HCT116 (cell line): ENCODE results near the gene LYAR. TPM values are rescaled to one million over a fixed set of nuclear protein-coding genes. Genes with fewer than 3 reads are reported as not detected.
"Not testable (repeated sequence)": the region's sequence is repeated elsewhere in the genome, so short reads cannot be mapped to it uniquely, and the experiment has no call there.

Source experiments
- ATAC-seq: fragments of 200-7000 bp; cut with Tn5 transposase; 2 replicates; pipeline ENCODE4 v1.9.1; 2020; ENCODE audit warnings: mild to moderate bottlenecking, moderate library complexity
- BruUV-seq: library from RNA; stranded (reverse); fragments of 400-500 nt; replicated peaks from 2 replicates; lab custom pipeline; 2021; lab: Mats Ljungman, UMichigan
- CTCF ChIA-PET: fragments of 300-600 bp; sonication (Branson Sonifier 250); formaldehyde crosslinking; loops from one replicate; lab custom pipeline; 2021; ENCODE audit warnings: antibody characterized with exemption; lab: Charles Lee
- POLR2A ChIA-PET: fragments of 300-600, 350-600 bp; sonication (Branson Sonifier 250); formaldehyde crosslinking; loops from one replicate; lab custom pipeline; 2021; ENCODE audit warnings: antibody characterized with exemption; lab: Charles Lee
- RAD21 ChIA-PET, 2 experiments: fragments of 300-600 bp; sonication (Branson Sonifier 250); formaldehyde crosslinking; loops; one replicate each; lab custom pipeline; 2023; ENCODE audit warnings: low total read pairs in 2 of 2; ENCODE audit not compliant: uncharacterized antibody in 2 of 2, unreplicated experiment in 2 of 2, low non-redundant PET in 1 of 2; lab: Charles Lee
- DNase-seq: peaks from one replicate; pipeline ENCODE4 v3.0.0-alpha.2; 2010; ENCODE audit warnings: low read depth, low spot score
- H2AFZ ChIP-seq: fragments of 200-600 bp; shearing (Covaris generic), sonication (generic); 2 replicates; pipeline ENCODE4 v1.6.1; 2017; ENCODE audit warnings: low read depth, mixed run types, mixed read lengths, antibody characterized with exemption, low read length; ENCODE audit not compliant: poor library complexity, severe bottlenecking
- H3K27ac ChIP-seq: 2 replicates; pipeline ENCODE4 v1.5.1; 2012; ENCODE audit warnings: low read depth, low read length
- H3K27me3 ChIP-seq: fragments of 200-600 bp; sonication (generic); 2 replicates; pipeline ENCODE4 v1.6.1; 2016; ENCODE audit warnings: mixed run types, low read length, mixed read lengths; ENCODE audit not compliant: insufficient read depth
- H3K36me3 ChIP-seq, 2 experiments: fragments of 200-500 bp in 1 of 2; fragments of 200-600 bp in 1 of 2; sonication (Bioruptor generic) in 1 of 2; sonication (generic) in 1 of 2; 2 replicates each; pipeline versions ENCODE4 v1.5.1 to v1.6.1; 2014 to 2016; ENCODE audit warnings: low read length in 2 of 2, inconsistent platforms in 1 of 2, mixed read lengths in 1 of 2, mixed run types in 1 of 2; ENCODE audit not compliant: insufficient read depth in 2 of 2, control insufficient read depth in 1 of 2
- H3K4me1 ChIP-seq, 2 experiments: fragments of 200-600 bp in 1 of 2; sonication (generic) in 1 of 2; 2 replicates each; pipeline versions ENCODE4 v1.5.1 to v1.6.1; 2012 to 2017; ENCODE audit warnings: low read length in 2 of 2, inconsistent platforms in 1 of 2, mild to moderate bottlenecking in 1 of 2, mixed read lengths in 1 of 2, mixed run types in 1 of 2, moderate library complexity in 1 of 2; ENCODE audit not compliant: insufficient read depth in 2 of 2, control insufficient read depth in 1 of 2
- H3K4me2 ChIP-seq: fragments of 200-600 bp; sonication (generic); 2 replicates; pipeline ENCODE4 v1.6.1; 2017; ENCODE audit warnings: mixed run types, low read length, mixed read lengths
- H3K4me3 ChIP-seq, 2 experiments: fragments of 200-600 bp in 1 of 2; sonication (generic) in 1 of 2; replicated peaks in 1 of 2; 2 replicates each; pipeline ENCODE4 v1.5.1; 2011 to 2016; ENCODE audit warnings: low read length in 2 of 2, control low read depth in 1 of 2, low read depth in 1 of 2, mild to moderate bottlenecking in 1 of 2, mixed read lengths in 1 of 2, mixed run types in 1 of 2
- H3K79me2 ChIP-seq: fragments of 200-600 bp; sonication (generic); 2 replicates; pipeline ENCODE4 v1.6.1; 2017; ENCODE audit warnings: mild to moderate bottlenecking, mixed run types, low read length, moderate library complexity, mixed read lengths; ENCODE audit not compliant: insufficient read depth
- H3K9ac ChIP-seq: fragments of 200-600 bp; sonication (generic); 2 replicates; pipeline ENCODE4 v1.6.1; 2016; ENCODE audit warnings: low read length, mixed read lengths
- H3K9me2 ChIP-seq: fragments of 200-600 bp; sonication (generic), shearing (Covaris generic); 2 replicates; pipeline ENCODE4 v1.6.1; 2017; ENCODE audit warnings: mixed run types, mild to moderate bottlenecking, moderate library complexity; ENCODE audit not compliant: insufficient read depth
- H3K9me3 ChIP-seq, 2 experiments: fragments of 200-500 bp in 1 of 2; fragments of 200-600 bp in 1 of 2; sonication (Bioruptor generic) in 1 of 2; sonication (generic) in 1 of 2; 2 replicates each; pipeline ENCODE4 v1.6.1; 2014 to 2017; ENCODE audit warnings: low read length in 2 of 2, mixed read lengths in 2 of 2, inconsistent platforms in 1 of 2, low read depth in 1 of 2, mild to moderate bottlenecking in 1 of 2, mixed run types in 1 of 2, moderate library complexity in 1 of 2; ENCODE audit not compliant: control insufficient read depth in 1 of 2, insufficient read depth in 1 of 2
- H4K20me1 ChIP-seq: fragments of 200-600 bp; sonication (generic), shearing (Covaris generic); 2 replicates; pipeline ENCODE4 v1.6.1; 2017; ENCODE audit warnings: mixed run types, mild to moderate bottlenecking, moderate library complexity; ENCODE audit not compliant: insufficient read depth
- CEBPB ChIP-seq: IDR thresholded peaks from 2 replicates; pipeline ENCODE4 v1.6.1; 2012; ENCODE audit warnings: low read depth
- CTCF ChIP-seq, 3 experiments: fragments of 200-600 bp in 1 of 3; sonication (generic) in 1 of 3; IDR thresholded peaks in 2 of 3; conservative IDR thresholded peaks in 1 of 3; 2 replicates each; pipeline ENCODE4 v1.5.1; 2012 to 2017; ENCODE audit warnings: low read depth in 2 of 3, low read length in 2 of 3, antibody characterized with exemption in 1 of 3, borderline replicate concordance in 1 of 3, control low read depth in 1 of 3, mild to moderate bottlenecking in 1 of 3, mixed read lengths in 1 of 3, mixed run types in 1 of 3, moderate library complexity in 1 of 3; ENCODE audit not compliant: insufficient read depth in 1 of 3
- EGR1 ChIP-seq: IDR thresholded peaks from 2 replicates; pipeline ENCODE4 v1.6.1; 2012; ENCODE audit warnings: low read depth
- ELF1 ChIP-seq: IDR thresholded peaks from 2 replicates; pipeline ENCODE4 v1.6.1; 2012; ENCODE audit warnings: low read depth, borderline replicate concordance
- EZH2 ChIP-seq: fragments of 200-600 bp; sonication (generic); IDR thresholded peaks from 2 replicates; pipeline ENCODE4 v1.6.1; 2017; ENCODE audit warnings: antibody characterized with exemption, mixed run types
- FOSL1 ChIP-seq: IDR thresholded peaks from 2 replicates; pipeline ENCODE4 v1.6.1; 2012; ENCODE audit warnings: low read depth
- JUND ChIP-seq: IDR thresholded peaks from 2 replicates; pipeline ENCODE4 v1.6.1; 2012
- MAX ChIP-seq: IDR thresholded peaks from 2 replicates; pipeline ENCODE4 v1.6.1; 2012
- POLR2A ChIP-seq: IDR thresholded peaks from 2 replicates; pipeline ENCODE4 v1.7.0; 2011; ENCODE audit warnings: borderline replicate concordance; ENCODE audit not compliant: insufficient read depth, insufficient read length; ENCODE audit errors: extremely low read depth
- POLR2AphosphoS5 ChIP-seq: IDR thresholded peaks from 2 replicates; pipeline ENCODE4 v1.6.1; 2011; ENCODE audit warnings: mild to moderate bottlenecking, low read depth, low read length, moderate library complexity
- RAD21 ChIP-seq: IDR thresholded peaks from 2 replicates; pipeline ENCODE4 v1.6.1; 2012; ENCODE audit warnings: low read depth, mild to moderate bottlenecking
- SP1 ChIP-seq: IDR thresholded peaks from 2 replicates; pipeline ENCODE4 v1.6.1; 2012; ENCODE audit warnings: low read depth
- SRF ChIP-seq: IDR thresholded peaks from 2 replicates; pipeline ENCODE4 v1.6.1; 2012; ENCODE audit warnings: low read depth
- TCF7L2 ChIP-seq: IDR thresholded peaks from 2 replicates; pipeline ENCODE4 v1.7.0; 2011; ENCODE audit warnings: borderline replicate concordance, inconsistent platforms; ENCODE audit not compliant: insufficient read depth, insufficient read length; ENCODE audit errors: extremely low read depth
- YY1 ChIP-seq: IDR thresholded peaks from 2 replicates; pipeline ENCODE4 v1.6.1; 2011; ENCODE audit warnings: low read length, low read depth, moderate library complexity, mild to moderate bottlenecking; ENCODE audit not compliant: insufficient replicate concordance; ENCODE audit errors: extremely low read depth
- ZBTB33 ChIP-seq: IDR thresholded peaks from 2 replicates; pipeline ENCODE4 v1.6.1; 2011; ENCODE audit warnings: mild to moderate bottlenecking, low read length, moderate library complexity; ENCODE audit not compliant: insufficient replicate concordance; ENCODE audit errors: extremely low read depth
- ZFX ChIP-seq: fragments of 450-650 bp; IDR thresholded peaks from 2 replicates; pipeline ENCODE4 v1.6.1; 2017
- ZNF274 ChIP-seq: fragments of 200-500 bp; sonication (Bioruptor generic); IDR thresholded peaks from 2 replicates; pipeline ENCODE4 v1.6.1; 2014; ENCODE audit warnings: mild to moderate bottlenecking, low read depth, low read length, inconsistent platforms
- intact Hi-C: fragments of 100-400 bp; cut with micrococcal nuclease; formaldehyde crosslinking; loops from 2 replicates; pipeline ENCODE4 v1.10.0; 2022
- total RNA-seq: library from RNA; stranded (reverse); gene quantifications from one replicate; pipeline ENCODE4 v1.2.1, GENCODE V29; 2021; ENCODE audit not compliant: unreplicated experiment

Gene LYAR
- total RNA-seq, 1 experiment from 2014 or later: 53.0 TPM

DNA sequence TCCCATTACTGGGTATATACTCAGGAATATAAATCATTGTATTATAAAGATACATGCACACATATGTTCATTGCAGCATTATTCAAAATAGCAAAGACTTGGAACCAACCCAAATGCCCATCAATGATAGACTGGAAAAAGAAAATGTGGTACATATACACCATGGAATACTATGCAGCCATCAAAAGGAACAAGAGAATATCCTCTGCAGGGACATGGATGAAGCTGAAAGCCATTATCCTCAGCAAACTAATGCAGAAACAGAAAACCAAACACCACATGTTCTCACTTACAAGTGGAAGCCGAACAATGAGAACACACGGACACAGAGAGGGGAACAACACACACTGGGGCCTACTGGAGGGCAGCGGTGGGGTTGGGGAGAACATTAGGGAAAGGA is 32.2 kb downstream of the LYAR start:
- BruUV-seq, H2AFZ ChIP-seq, H3K79me2 ChIP-seq, H3K9me2 ChIP-seq, H4K20me1 ChIP-seq, H3K9me3 ChIP-seq, H3K9ac ChIP-seq, ATAC-seq, DNase-seq, CTCF ChIA-PET, H3K4me3 ChIP-seq, POLR2A ChIA-PET, RAD21 ChIA-PET, H3K27ac ChIP-seq, H3K4me1 ChIP-seq, H3K4me2 ChIP-seq, H3K36me3 ChIP-seq, H3K27me3 ChIP-seq: not testable (repeated sequence)
- intact Hi-C loops: loop anchor here (10.0 kb wide), 1 partner anchor 1557 kb away; no protein-coding TSS in a partner anchor

DNA sequence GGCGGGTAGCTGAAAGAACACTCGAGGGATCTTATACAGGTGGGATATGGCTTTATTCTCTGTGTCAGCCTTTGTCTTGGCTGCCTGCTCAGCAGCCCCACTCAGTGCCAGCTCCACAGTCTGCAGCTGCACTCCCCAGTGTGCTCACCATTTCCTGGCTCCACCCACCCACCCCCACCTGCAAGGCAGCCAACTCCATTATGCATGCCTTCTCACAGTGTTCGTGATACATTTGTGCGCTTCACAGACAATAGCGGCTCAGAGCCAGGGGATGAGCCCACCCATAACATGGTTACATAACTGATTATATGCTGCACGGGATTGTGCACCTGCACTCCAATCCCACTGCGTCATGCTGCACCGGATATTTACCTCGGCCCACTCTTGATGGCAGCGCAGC is 33.2 kb downstream of the LYAR start:
- DNase-seq: no peak
- POLR2A ChIA-PET: no interaction called here
- intact Hi-C loops: loop anchor here (10.0 kb wide), 1 partner anchor 1558 kb away; no protein-coding TSS in a partner anchor

More for the DNA sequence above, 33.2 kb downstream of the LYAR start:
- no peaks in the 10 kb centered on the region for H3K79me2 ChIP-seq
- no TSS peak for BruUV-seq
- no peak overlapping the region for H3K4me3 ChIP-seq
- no peak overlapping the region for H2AFZ ChIP-seq
- CTCF ChIA-PET: no interaction called here
- RAD21 ChIA-PET: no interaction called here
- no peak for TF ChIP-seq CEBPB
- TF ChIP-seq SRF: no peak
- TF ChIP-seq RAD21: no peak
- TF ChIP-seq EGR1: no peak
- no peak for TF ChIP-seq ZFX
- TF ChIP-seq TCF7L2: no peak
- no peak for TF ChIP-seq EZH2
- TF ChIP-seq JUND: no peak
- TF ChIP-seq ZNF274: no peak
- TF ChIP-seq FOSL1: no peak
- TF ChIP-seq ZBTB33: no peak
- no peak for TF ChIP-seq ELF1
- no peak for TF ChIP-seq POLR2AphosphoS5
- no peak for TF ChIP-seq SP1
- TF ChIP-seq POLR2A: no peak
- TF ChIP-seq YY1: no peak
- no peak for TF ChIP-seq MAX
- TF ChIP-seq CTCF (IDR thresholded peaks at IDR 0.05 in 2 of 3, conservative IDR thresholded peaks at IDR 0.05 in 1 of 3; ENCODE audit: borderline replicate concordance in 1 of 3, insufficient read depth in 1 of 3, low read depth in 2 of 3, low read length in 2 of 3): no peak
- H3K27me3 ChIP-seq: no peaks in the 10 kb centered on the region
- H3K9ac ChIP-seq: no peak overlapping the region
- H3K36me3 ChIP-seq: no peaks in the 10 kb centered on the region
- peaks cover 0 to 4% of the 10 kb centered on the region in 2 experiments; a peak in 1 of 4 replicates for H3K4me1 ChIP-seq
- H3K9me2 ChIP-seq: no peaks in the 10 kb centered on the region
- no peaks in the 10 kb centered on the region for H4K20me1 ChIP-seq
- no peak overlapping the region for H3K4me2 ChIP-seq
- H3K27ac ChIP-seq: no peak overlapping the region
- ATAC-seq: no peak
- no peaks in the 10 kb centered on the region for H3K9me3 ChIP-seq
